ENCODE measurements around the gene PNPLA6.

PNPLA6 gene

DNA sequence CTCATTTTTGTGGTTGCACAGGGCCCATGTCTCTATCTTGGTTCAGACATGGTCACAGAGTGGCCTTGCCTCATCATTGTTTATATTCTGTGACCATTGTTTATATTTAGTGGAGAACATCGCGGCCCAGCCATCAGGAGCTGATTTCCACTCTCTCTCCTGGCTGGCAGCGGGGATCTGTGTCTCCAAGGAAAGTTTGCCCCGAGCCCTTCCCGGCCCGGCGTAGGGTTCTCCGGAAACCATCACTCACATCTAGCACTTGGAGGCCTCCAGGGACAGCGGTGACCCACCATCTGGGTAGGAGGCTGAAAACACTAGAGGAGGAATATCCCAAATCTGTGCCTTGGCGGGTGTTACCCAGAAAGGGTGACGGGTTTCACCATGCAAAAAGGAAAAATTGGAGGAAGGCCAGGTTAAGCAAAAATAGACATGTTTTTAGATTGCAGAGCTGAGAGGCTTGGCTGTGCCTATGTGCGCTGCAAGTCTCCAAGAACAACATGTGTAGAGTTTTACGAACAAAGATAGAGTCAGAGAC lies 20.3 kb upstream of the PNPLA6 start:
- no peak overlapping the region for H3K4me3 ChIP-seq (ENCODE audit: low read depth, low read length)
- DNase-seq (ENCODE audit: low read depth) = no peak
- TF ChIP-seq CTCF (IDR thresholded peaks at IDR 0.05; ENCODE audit: low read depth, low read length, missing control alignments) = no peak

DNA sequence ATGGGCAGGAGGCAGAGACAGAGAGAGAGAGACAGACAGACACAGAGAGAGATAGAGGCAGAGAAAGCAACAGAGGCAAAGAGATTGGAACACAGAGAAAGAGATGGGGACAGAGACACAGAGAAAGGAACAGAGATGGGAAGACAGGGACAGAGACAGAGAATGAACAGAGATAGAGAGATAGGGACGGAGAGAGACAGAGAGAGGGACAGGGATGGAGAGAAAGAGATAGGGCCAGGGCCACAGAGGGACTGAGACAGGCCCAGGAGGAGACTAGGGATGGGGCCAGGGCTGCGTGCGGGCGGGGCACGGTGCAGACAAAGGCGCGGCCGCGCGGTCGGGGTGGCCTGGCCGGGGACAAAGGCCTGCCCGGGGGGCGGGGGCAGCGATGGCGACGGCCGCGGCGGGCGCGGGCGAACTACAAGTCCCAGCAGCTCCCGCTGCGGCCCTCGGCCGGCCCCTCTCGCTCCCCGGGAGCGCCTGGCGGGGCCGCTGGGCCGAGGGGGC lies 19.8 kb upstream of the PNPLA6 start, which contains the start of gene ZNF358:
TSS of gene ZNF358 (plus strand) at position 459 of the 507 bp plus-strand sequence. CDS start 3,140 bp downstream, outside the sequence.
- H3K4me3 ChIP-seq (ENCODE audit: low read depth, low read length) = peak within 1 kb of the TSS; percentile 36
- DNase-seq (ENCODE audit: low read depth) = no peak
- TF ChIP-seq CTCF (IDR thresholded peaks at IDR 0.05; ENCODE audit: low read depth, low read length, missing control alignments) = no peak

DNA sequence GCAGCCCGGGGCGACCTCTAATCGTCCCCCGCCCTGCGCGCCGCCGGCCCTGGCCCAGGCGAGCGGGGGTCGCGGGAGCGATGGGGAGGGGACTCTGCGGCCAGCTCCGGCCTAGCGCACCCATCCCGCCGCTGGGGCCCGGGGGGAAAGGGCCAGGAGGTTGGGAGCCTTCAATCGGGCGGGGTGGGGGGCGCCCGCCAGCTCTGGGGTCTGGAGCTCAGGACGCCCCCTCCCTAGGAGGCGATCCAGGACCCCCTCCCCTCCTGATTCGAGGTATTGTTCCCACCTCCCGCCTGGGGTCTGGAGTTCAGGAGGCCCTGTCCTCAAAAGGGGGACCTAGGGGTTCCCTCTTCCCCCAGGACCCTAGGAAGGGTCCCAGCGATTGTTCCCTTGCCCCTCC lies 19.2 kb upstream of the PNPLA6 start:
- DNase-seq (ENCODE audit: low read depth) = no peak
- H3K4me3 ChIP-seq (ENCODE audit: low read depth, low read length) = peak overlapping the region; percentile 36
- no peak for TF ChIP-seq CTCF (IDR thresholded peaks at IDR 0.05; ENCODE audit: low read depth, low read length, missing control alignments)

- DNase-seq (ENCODE audit: low read depth) = no peak
- no peak overlapping the region; the same call in 1 of the 2 replicates for H3K4me3 ChIP-seq (ENCODE audit: low read depth, low read length)
- TF ChIP-seq CTCF (IDR thresholded peaks at IDR 0.05; ENCODE audit: low read depth, low read length, missing control alignments) = no peak
These were observed 18.6 kb upstream of the PNPLA6 start for GRCh38 chr19:7516878-7517277.

DNA sequence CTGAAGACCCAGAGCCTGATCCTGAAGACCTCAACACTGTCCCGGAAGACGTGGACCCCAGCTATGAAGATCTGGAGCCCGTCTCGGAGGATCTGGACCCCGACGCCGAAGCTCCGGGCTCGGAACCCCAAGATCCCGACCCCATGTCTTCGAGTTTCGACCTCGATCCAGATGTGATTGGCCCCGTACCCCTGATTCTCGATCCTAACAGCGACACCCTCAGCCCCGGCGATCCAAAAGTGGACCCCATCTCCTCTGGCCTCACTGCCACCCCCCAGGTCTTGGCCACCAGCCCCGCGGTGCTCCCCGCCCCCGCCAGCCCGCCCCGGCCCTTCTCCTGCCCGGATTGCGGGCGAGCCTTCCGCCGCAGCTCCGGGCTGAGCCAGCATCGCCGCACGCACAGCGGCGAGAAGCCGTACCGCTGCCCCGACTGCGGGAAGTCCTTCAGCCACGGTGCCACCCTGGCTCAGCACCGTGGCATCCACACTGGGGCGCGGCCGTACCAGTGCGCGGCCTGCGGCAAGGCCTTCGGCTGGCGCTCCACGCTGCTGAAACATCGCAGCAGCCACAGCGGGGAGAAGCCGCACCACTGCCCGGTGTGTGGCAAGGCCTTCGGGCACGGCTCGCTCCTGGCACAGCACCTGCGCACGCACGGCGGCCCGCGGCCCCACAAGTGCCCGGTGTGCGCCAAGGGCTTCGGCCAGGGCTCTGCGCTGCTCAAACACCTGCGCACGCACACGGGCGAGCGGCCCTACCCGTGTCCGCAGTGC lies 16.0 kb upstream of the PNPLA6 start:
- DNase-seq (ENCODE audit: low read depth) = no peak
- no peak for TF ChIP-seq CTCF (IDR thresholded peaks at IDR 0.05; ENCODE audit: low read depth, low read length, missing control alignments)

GRCh38 chr19:7520131-7521051 lies 15.1 kb upstream of the PNPLA6 start:
- no peak for DNase-seq (ENCODE audit: low read depth)
- TF ChIP-seq CTCF (IDR thresholded peaks at IDR 0.05; ENCODE audit: low read depth, low read length, missing control alignments) = no peak
- H3K4me3 ChIP-seq (ENCODE audit: low read depth, low read length) = no peak overlapping the region

More for the DNA sequence above, 16.0 kb upstream of the PNPLA6 start:
- no peak overlapping the region for H3K4me3 ChIP-seq (ENCODE audit: low read depth, low read length)

All from GM12864 (cell line).